Karpas-422 (cell line): ENCODE data around the gene RAB11FIP3. TPM values are rescaled to one million over a fixed set of nuclear protein-coding genes. Genes with fewer than 3 reads are reported as not detected.
"Not testable (repeated sequence)": the region's sequence is repeated elsewhere in the genome, so short reads cannot be mapped to it uniquely, and the experiment has no call there.

ENCODE experiments used
- DNase-seq: peaks from one replicate; pipeline ENCODE4 v3.0.0-alpha.2; 2015
- H2AFZ ChIP-seq: fragments of 200-600 bp; sonication (generic); 2 replicates; pipeline ENCODE4 v1.6.1; 2014; ENCODE audit warnings: antibody characterized with exemption, low read length, mixed read lengths
- H3K27ac ChIP-seq: fragments of 200-600 bp; sonication (generic); 2 replicates; pipeline ENCODE4 v1.5.1; 2014; ENCODE audit warnings: mild to moderate bottlenecking, low read length, moderate library complexity
- H3K27me3 ChIP-seq: fragments of 200-600 bp; sonication (generic); 2 replicates; pipeline ENCODE4 v1.6.1; 2014; ENCODE audit warnings: low read length, mixed read lengths
- H3K36me3 ChIP-seq: fragments of 200-600 bp; sonication (generic); 2 replicates; pipeline ENCODE4 v1.6.1; 2014; ENCODE audit warnings: low read length, mixed read lengths; ENCODE audit not compliant: insufficient read depth
- H3K4me1 ChIP-seq: fragments of 200-600 bp; sonication (generic); 2 replicates; pipeline ENCODE4 v1.6.1; 2014; ENCODE audit warnings: mild to moderate bottlenecking, low read length, mixed read lengths
- H3K4me2 ChIP-seq: fragments of 200-600 bp; sonication (generic); 2 replicates; pipeline ENCODE4 v1.6.1; 2014; ENCODE audit warnings: low read length, low read depth, mild to moderate bottlenecking; ENCODE audit not compliant: poor library complexity, severe bottlenecking
- H3K4me3 ChIP-seq: fragments of 200-600 bp; sonication (generic); 2 replicates; pipeline ENCODE4 v1.5.1; 2014; ENCODE audit warnings: mild to moderate bottlenecking, antibody characterized with exemption, low read length, mixed read lengths
- H3K79me2 ChIP-seq: fragments of 200-600 bp; sonication (generic); 2 replicates; pipeline ENCODE4 v1.6.1; 2014; ENCODE audit warnings: mild to moderate bottlenecking, low read length, mixed read lengths
- H3K9ac ChIP-seq: fragments of 200-600 bp; sonication (generic); 2 replicates; pipeline ENCODE4 v1.6.0; 2014; ENCODE audit warnings: low read length
- H3K9me2 ChIP-seq: fragments of 200-600 bp; sonication (generic), shearing (Covaris generic); replicated peaks from 2 replicates; pipeline ENCODE4 v1.6.0; 2014; ENCODE audit warnings: mild to moderate bottlenecking, low read length, moderate library complexity; ENCODE audit not compliant: insufficient read depth
- H3K9me3 ChIP-seq: fragments of 300-700, 200-600 bp; sonication (generic); 2 replicates; pipeline ENCODE4 v1.6.1; 2014; ENCODE audit warnings: low read length, mixed read lengths
- H4K20me1 ChIP-seq: fragments of 200-600 bp; sonication (generic); 2 replicates; pipeline ENCODE4 v1.6.1; 2014; ENCODE audit warnings: mild to moderate bottlenecking, antibody characterized with exemption, low read length, low read depth; ENCODE audit not compliant: insufficient read depth
- total RNA-seq: library from RNA; depleted of rRNA; stranded (reverse); fragments of >200 nt; shearing (Covaris generic); gene quantifications from 2 replicates; pipeline ENCODE4 v1.2.3, GENCODE V29; 2014; ENCODE audit warnings: low replicate concordance

The RAB11FIP3 gene
- total RNA-seq, 1 experiment from 2014 or later: 6.0 TPM

GRCh38 chr16:477301-478157, 52.1 kb downstream of the RAB11FIP3 start:
- DNase-seq: no peak
- H3K9me3 ChIP-seq: no peaks in the 10 kb centered on the region
- no peaks in the 10 kb centered on the region for H3K9me2 ChIP-seq
- H3K4me3 ChIP-seq: no peak overlapping the region
- no peak overlapping the region for H3K27ac ChIP-seq
- no peak overlapping the region for H3K4me2 ChIP-seq
- peaks cover 4% of the 10 kb centered on the region; the same call in 1 of the 2 replicates for H4K20me1 ChIP-seq
- no peak overlapping the region for H3K9ac ChIP-seq
- H2AFZ ChIP-seq: no peak overlapping the region
- H3K79me2 ChIP-seq: no peaks in the 10 kb centered on the region
- no peaks in the 10 kb centered on the region for H3K27me3 ChIP-seq
- no peaks in the 10 kb centered on the region for H3K4me1 ChIP-seq
- no peaks in the 10 kb centered on the region for H3K36me3 ChIP-seq

DNA sequence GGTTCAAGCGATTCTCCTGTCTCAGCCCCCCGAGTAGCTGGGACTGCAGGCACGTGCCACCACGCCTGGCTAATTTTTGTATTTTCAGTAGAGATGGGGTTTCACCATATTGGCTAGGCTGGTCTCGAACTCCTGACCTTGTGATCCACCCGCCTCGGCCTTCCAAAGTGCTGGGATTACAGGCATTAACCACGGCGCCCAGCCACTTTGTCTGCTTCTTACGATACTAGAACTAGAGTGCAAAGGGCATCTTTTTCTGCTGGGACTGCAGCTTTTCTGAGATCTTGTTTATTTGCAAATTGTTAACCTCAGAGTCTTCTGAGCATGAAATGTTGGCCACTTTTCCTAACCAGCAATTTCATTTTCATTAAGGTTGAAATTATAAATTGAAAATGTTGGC, 52.8 kb downstream of the RAB11FIP3 start:
- not testable (repeated sequence) for H3K79me2 ChIP-seq, H3K4me3 ChIP-seq, H3K9me3 ChIP-seq, H4K20me1 ChIP-seq, DNase-seq, H3K36me3 ChIP-seq, H3K4me2 ChIP-seq, H3K27ac ChIP-seq, H3K4me1 ChIP-seq, H3K9ac ChIP-seq, H3K9me2 ChIP-seq, H3K27me3 ChIP-seq, H2AFZ ChIP-seq

GRCh38 chr16:482468-483185, 57.2 kb downstream of the RAB11FIP3 start:
- no peaks in the 10 kb centered on the region for H4K20me1 ChIP-seq
- no peak overlapping the region for H2AFZ ChIP-seq
- H3K9me2 ChIP-seq: no peaks in the 10 kb centered on the region
- no peaks in the 10 kb centered on the region for H3K27me3 ChIP-seq
- H3K4me3 ChIP-seq: no peak overlapping the region
- no peaks in the 10 kb centered on the region for H3K9me3 ChIP-seq
- no peak overlapping the region for H3K4me2 ChIP-seq
- DNase-seq: no peak
- H3K27ac ChIP-seq: no peak overlapping the region
- no peaks in the 10 kb centered on the region for H3K79me2 ChIP-seq
- no peak overlapping the region for H3K9ac ChIP-seq
- H3K4me1 ChIP-seq: no peaks in the 10 kb centered on the region
- H3K36me3 ChIP-seq: no peaks in the 10 kb centered on the region

- Histone ChIP-seq H3K4me1 (no peaks in the 10 kb centered on the region), H3K27me3 (no peaks in the 10 kb centered on the region), H3K79me2 (no peaks in the 10 kb centered on the region), H3K36me3 (no peaks in the 10 kb centered on the region), H4K20me1 (no peaks in the 10 kb centered on the region), H3K9me3 (no peaks in the 10 kb centered on the region), H2AFZ (no peak overlapping the region), H3K9me2 (no peaks in the 10 kb centered on the region), H3K4me2 (no peak overlapping the region), H3K9ac (no peak overlapping the region), H3K27ac (no peak overlapping the region), H3K4me3 (no peak overlapping the region)
- peak; percentile 41 for DNase-seq
Observed at GRCh38 chr16:483341-484075, 58.1 kb downstream of the RAB11FIP3 start.

DNA sequence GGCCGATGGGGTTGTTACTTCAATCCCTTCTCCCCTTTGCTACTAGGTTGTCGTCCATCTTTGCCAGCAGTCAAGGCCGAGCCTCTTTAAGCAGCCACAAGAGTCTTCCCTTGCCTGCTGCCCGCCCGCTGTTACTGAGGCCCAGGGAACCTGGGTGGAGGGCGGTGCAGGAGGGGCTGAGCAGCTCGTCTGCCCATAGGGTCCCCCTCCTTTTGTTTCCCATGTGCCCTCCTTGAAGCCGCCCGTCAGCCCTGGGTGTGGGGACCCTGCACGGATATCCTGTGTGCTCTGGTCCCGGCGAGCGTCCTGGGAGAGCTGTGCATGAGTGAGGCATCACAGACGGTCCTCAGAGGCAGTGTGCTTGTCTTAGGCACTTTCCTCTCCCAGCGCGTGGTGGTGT, 64.2 kb downstream of the RAB11FIP3 start:
- no peak overlapping the region for H3K4me2 ChIP-seq
- H3K9me3 ChIP-seq: no peaks in the 10 kb centered on the region
- H3K4me3 ChIP-seq: no peak overlapping the region
- H2AFZ ChIP-seq: no peak overlapping the region
- peaks cover 3% of the 10 kb centered on the region; the same call in 1 of the 2 replicates for H4K20me1 ChIP-seq
- H3K36me3 ChIP-seq: no peaks in the 10 kb centered on the region
- no peak overlapping the region for H3K9ac ChIP-seq
- H3K27me3 ChIP-seq: no peaks in the 10 kb centered on the region
- H3K27ac ChIP-seq: peak overlapping the region; percentile 93; the same call in 1 of the 2 replicates
- DNase-seq: no peak
- no peaks in the 10 kb centered on the region for H3K9me2 ChIP-seq
- H3K79me2 ChIP-seq: no peaks in the 10 kb centered on the region
- H3K4me1 ChIP-seq: peaks cover 30% of the 10 kb centered on the region

GRCh38 chr16:490768-491167, 65.3 kb downstream of the RAB11FIP3 start:
- DNase-seq: peak; percentile 77
- Histone ChIP-seq H2AFZ (no peak overlapping the region), H3K36me3 (no peaks in the 10 kb centered on the region), H3K27me3 (no peaks in the 10 kb centered on the region), H3K79me2 (no peaks in the 10 kb centered on the region), H3K4me2 (peak overlapping the region; percentile 61), H4K20me1 (peaks cover 3% of the 10 kb centered on the region; the same call in 1 of the 2 replicates), H3K4me1 (peaks cover 30% of the 10 kb centered on the region), H3K9ac (peak overlapping the region; percentile 67), H3K27ac (peak overlapping the region; percentile 93), H3K9me3 (no peaks in the 10 kb centered on the region), H3K4me3 (peak overlapping the region; percentile 47; the same call in 1 of the 2 replicates), H3K9me2 (no peaks in the 10 kb centered on the region)

- Histone ChIP-seq H3K9me3 (no peaks in the 10 kb centered on the region), H3K4me3 (peak overlapping the region; percentile 47; the same call in 1 of the 2 replicates), H3K9me2 (no peaks in the 10 kb centered on the region), H3K9ac (peak overlapping the region; percentile 67), H3K4me1 (peaks cover 30% of the 10 kb centered on the region), H3K36me3 (no peaks in the 10 kb centered on the region), H3K4me2 (peak overlapping the region; percentile 61), H3K79me2 (no peaks in the 10 kb centered on the region), H3K27ac (peak overlapping the region; percentile 93), H4K20me1 (peaks cover 7% of the 10 kb centered on the region; the same call in 1 of the 2 replicates), H3K27me3 (no peaks in the 10 kb centered on the region), H2AFZ (no peak overlapping the region)
- DNase-seq: peak; percentile 88
Observed at GRCh38 chr16:491220-491919, 65.9 kb downstream of the RAB11FIP3 start.
